Lower leg skin (tissue), 3 donors: ENCODE data around the gene ZNF496.

Experiments
- POLR2A ChIP-seq, 2 donors: fragments of 450-650 bp; IDR thresholded peaks; one replicate each; pipeline ENCODE4 v1.6.1; 2016 to 2017; ENCODE audit warnings: antibody characterized with exemption in 2 of 2, mild to moderate bottlenecking in 1 of 2, moderate library complexity in 1 of 2
- TF ChIP-seq, protein P1 (sequence below), 3 donors: fragments of 450-650 bp; IDR thresholded peaks; one replicate each; pipeline ENCODE4 v1.5.1; 2016; ENCODE audit warnings: antibody characterized with exemption in 3 of 3, mild to moderate bottlenecking in 3 of 3, moderate library complexity in 2 of 3

DNA sequence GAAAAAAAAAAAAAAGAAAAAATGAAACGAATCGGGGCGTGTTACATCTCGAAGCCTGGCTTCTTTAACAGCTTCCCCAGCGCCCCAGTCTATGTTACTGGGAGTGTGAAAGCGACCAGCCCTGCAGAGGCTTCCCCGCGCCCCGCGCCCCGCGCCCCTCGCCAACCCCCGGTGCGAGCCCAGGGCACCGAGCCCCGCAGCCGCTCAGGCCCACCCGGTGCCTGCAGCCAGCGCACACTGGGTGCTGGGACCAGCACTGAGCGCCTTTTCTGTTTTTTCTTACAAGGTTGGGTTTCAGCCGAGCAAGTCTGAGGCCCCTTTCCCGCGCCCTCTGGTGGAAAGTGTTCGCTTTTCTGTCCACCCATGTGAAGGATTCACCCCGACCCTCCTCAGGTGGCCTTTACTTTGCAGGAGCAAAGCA, 42.1 kb upstream of the ZNF496 start:
- TF ChIP-seq, protein P1, sequence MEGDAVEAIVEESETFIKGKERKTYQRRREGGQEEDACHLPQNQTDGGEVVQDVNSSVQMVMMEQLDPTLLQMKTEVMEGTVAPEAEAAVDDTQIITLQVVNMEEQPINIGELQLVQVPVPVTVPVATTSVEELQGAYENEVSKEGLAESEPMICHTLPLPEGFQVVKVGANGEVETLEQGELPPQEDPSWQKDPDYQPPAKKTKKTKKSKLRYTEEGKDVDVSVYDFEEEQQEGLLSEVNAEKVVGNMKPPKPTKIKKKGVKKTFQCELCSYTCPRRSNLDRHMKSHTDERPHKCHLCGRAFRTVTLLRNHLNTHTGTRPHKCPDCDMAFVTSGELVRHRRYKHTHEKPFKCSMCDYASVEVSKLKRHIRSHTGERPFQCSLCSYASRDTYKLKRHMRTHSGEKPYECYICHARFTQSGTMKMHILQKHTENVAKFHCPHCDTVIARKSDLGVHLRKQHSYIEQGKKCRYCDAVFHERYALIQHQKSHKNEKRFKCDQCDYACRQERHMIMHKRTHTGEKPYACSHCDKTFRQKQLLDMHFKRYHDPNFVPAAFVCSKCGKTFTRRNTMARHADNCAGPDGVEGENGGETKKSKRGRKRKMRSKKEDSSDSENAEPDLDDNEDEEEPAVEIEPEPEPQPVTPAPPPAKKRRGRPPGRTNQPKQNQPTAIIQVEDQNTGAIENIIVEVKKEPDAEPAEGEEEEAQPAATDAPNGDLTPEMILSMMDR (IDR thresholded peaks at IDR 0.05): no peak
- TF ChIP-seq POLR2A (IDR thresholded peaks at IDR 0.05): no peak
